PC-9 (cell line): Measurements from ENCODE around the gene WDR44. TPM values are rescaled to one million over a fixed set of nuclear protein-coding genes. Genes with fewer than 3 reads are reported as not detected.

Experiments
- BruUV-seq: library from RNA; stranded (reverse); fragments of 400-500 nt; replicated peaks from 2 replicates; lab custom pipeline; 2021; lab: Mats Ljungman, UMichigan
- CTCF ChIA-PET: fragments of 300-600 bp; sonication (Branson Sonifier 250); formaldehyde crosslinking; loops from one replicate; lab custom pipeline; 2022; ENCODE audit warnings: antibody characterized with exemption; lab: Charles Lee
- POLR2A ChIA-PET: fragments of 300-600 bp; sonication (Branson Sonifier 250); formaldehyde crosslinking; loops from one replicate; lab custom pipeline; 2022; ENCODE audit warnings: antibody characterized with exemption; ENCODE audit not compliant: unreplicated experiment; lab: Charles Lee
- DNase-seq, 2 experiments: peaks; one replicate each; pipeline versions ENCODE4 v3.0.0 to v3.0.0-alpha.2; 2015 to 2022; ENCODE audit warnings: mixed read lengths in 1 of 2
- H2AFZ ChIP-seq: fragments of 200-600 bp; sonication (generic); 2 replicates; pipeline ENCODE4 v1.8.1; 2017; ENCODE audit warnings: antibody characterized with exemption
- H3F3A ChIP-seq: fragments of 200-600 bp; sonication (generic); 2 replicates; pipeline ENCODE4 v1.8.1; 2017; ENCODE audit warnings: antibody characterized with exemption, mild to moderate bottlenecking, low read depth; ENCODE audit not compliant: insufficient read depth
- H3K27ac ChIP-seq: fragments of 200-600 bp; sonication (generic); 2 replicates; pipeline ENCODE4 v1.6.1; 2016; ENCODE audit warnings: mixed run types
- H3K27me3 ChIP-seq: fragments of 200-600 bp; sonication (generic); 2 replicates; pipeline ENCODE4 v1.6.1; 2016; ENCODE audit warnings: low read depth, mixed run types; ENCODE audit not compliant: insufficient read depth
- H3K36me3 ChIP-seq: fragments of 200-600 bp; sonication (generic); 2 replicates; pipeline ENCODE4 v1.6.1; 2016; ENCODE audit warnings: low read depth, mixed run types
- H3K4me1 ChIP-seq: fragments of 200-600 bp; sonication (generic); replicated peaks from 2 replicates; pipeline ENCODE4 v1.6.1; 2016; ENCODE audit warnings: mixed run types; ENCODE audit not compliant: insufficient read depth
- H3K4me2 ChIP-seq: fragments of 200-600 bp; sonication (generic); 2 replicates; pipeline ENCODE4 v1.6.1; 2017; ENCODE audit warnings: mixed run types
- H3K4me3 ChIP-seq: fragments of 200-600 bp; sonication (generic); 2 replicates; pipeline ENCODE4 v1.6.1; 2016; ENCODE audit warnings: mixed run types
- H3K79me2 ChIP-seq: fragments of 200-600 bp; sonication (generic); 2 replicates; pipeline ENCODE4 v1.6.1; 2017; ENCODE audit warnings: low read depth, mixed run types
- H3K9me2 ChIP-seq: fragments of 200-600 bp; sonication (generic); 2 replicates; pipeline ENCODE4 v1.8.1; 2017; ENCODE audit warnings: mild to moderate bottlenecking; ENCODE audit not compliant: insufficient read depth
- H3K9me3 ChIP-seq: fragments of 200-600 bp; sonication (generic); 2 replicates; pipeline ENCODE4 v1.8.1; 2016; ENCODE audit warnings: low read depth; ENCODE audit not compliant: insufficient read depth
- H4K20me1 ChIP-seq: fragments of 200-600 bp; sonication (generic); 2 replicates; pipeline ENCODE4 v1.8.1; 2017; ENCODE audit not compliant: insufficient read depth
- CTCF ChIP-seq: fragments of 200-600 bp; sonication (generic); conservative IDR thresholded peaks from 2 replicates; pipeline ENCODE4 v1.6.1; 2017; ENCODE audit warnings: mixed run types, antibody characterized with exemption, mild to moderate bottlenecking, moderate library complexity
- EZH2 ChIP-seq: fragments of 200-600 bp; sonication (generic); IDR thresholded peaks from 2 replicates; pipeline ENCODE4 v1.8.0; 2017; ENCODE audit warnings: antibody characterized with exemption, low read depth
- intact Hi-C: fragments of 100-400 bp; cut with micrococcal nuclease; formaldehyde crosslinking; loops from one replicate; pipeline ENCODE4 v1.10.0; 2022; ENCODE audit not compliant: unreplicated experiment
- total RNA-seq: library from RNA; stranded (reverse); gene quantifications from 2 replicates; pipeline ENCODE4 v1.2.3, GENCODE V29; 2021

WDR44 gene
- total RNA-seq, 1 experiment from 2014 or later: 30.9 TPM

- no peaks in the 10 kb centered on the region for H3K79me2 ChIP-seq
- ChIA-PET CTCF (interaction anchor here (0.6 kb wide), 4 partner anchors 34 to 1399 kb away, joined by 3 to 10 read pairs (median 4); no protein-coding TSS in a partner anchor), POLR2A (interaction anchor here (0.6 kb wide), 1 partner anchor 19 kb away, joined by 11 read pairs; no protein-coding TSS in a partner anchor)
- H3K27me3 ChIP-seq: no peaks in the 10 kb centered on the region
- H3K9me2 ChIP-seq: no peaks in the 10 kb centered on the region
- no peaks in the 10 kb centered on the region for H4K20me1 ChIP-seq
- H3K4me2 ChIP-seq: peak within 1 kb of the TSS; percentile 90
- H3K27ac ChIP-seq: no peak within 1 kb of the TSS
- BruUV-seq: no TSS peak
- H3K9me3 ChIP-seq: no peaks in the 10 kb centered on the region
- peak; percentile 52 to 80 for DNase-seq
- TF ChIP-seq EZH2 (no peak), CTCF (no peak)
- H3F3A ChIP-seq: 0 out of 2 replicates have a peak, but pooled peaks cover 7% of the 10 kb centered on the region
- H3K4me3 ChIP-seq: peak within 1 kb of the TSS; percentile 76
- H3K36me3 ChIP-seq: no peaks in the 10 kb centered on the region
- intact Hi-C loops: loop anchor here (5.0 kb wide), 1 partner anchor 42 kb away; no protein-coding TSS in a partner anchor
- H3K4me1 ChIP-seq: peaks cover 14% of the 10 kb centered on the region
- peak within 1 kb of the TSS; percentile 96 for H2AFZ ChIP-seq
Observed at GRCh38 chrX:118495061-118495921, 149.4 kb downstream of the WDR44 start, which contains the start of gene DOCK11. Gene DOCK11 (plus strand): TSS chrX:118495815. CDS start chrX:118495972, 157 bp downstream.

DNA sequence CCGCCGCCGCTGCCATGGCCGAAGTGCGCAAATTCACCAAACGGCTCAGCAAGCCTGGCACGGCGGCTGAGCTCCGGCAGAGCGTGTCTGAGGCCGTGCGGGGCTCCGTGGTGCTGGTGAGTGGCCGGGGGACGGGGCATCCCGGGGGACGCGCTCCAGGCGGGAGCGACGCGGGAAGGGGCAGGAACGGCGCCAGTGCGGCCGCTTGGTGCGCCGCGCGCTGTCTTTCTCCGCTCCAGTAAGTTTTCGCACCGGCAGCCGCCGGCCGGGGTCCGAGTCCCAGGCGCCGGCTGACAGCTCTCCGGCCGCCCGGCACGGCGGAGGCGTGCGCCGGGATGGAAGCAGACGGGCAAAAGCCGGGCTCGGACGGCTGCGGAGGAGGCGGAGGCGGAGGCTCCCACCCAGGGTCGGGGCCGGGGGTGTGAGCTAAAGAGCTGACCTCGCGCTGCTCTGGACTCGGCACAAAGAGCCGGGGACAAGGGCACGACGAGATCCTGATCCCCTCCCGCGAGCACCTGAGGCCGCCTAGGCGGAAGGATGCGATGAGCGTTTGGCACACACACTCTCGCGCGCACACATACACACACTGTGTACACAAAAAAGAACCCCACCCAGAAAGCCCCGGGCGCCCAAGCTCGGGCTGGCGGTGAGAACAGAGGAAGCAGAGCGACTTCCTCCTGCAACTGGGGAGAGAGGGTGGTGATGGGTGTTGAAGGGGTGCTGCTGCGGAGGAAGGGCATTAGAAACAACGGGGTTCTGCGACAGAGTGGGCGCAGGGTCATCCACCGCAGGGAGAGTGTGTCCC is 150.3 kb downstream of the WDR44 start:
- H2AFZ ChIP-seq: peak overlapping the region; percentile 96
- H3K36me3 ChIP-seq: no peaks in the 10 kb centered on the region
- no peaks in the 10 kb centered on the region for H3K9me3 ChIP-seq
- CTCF ChIA-PET: interaction anchor here (0.6 kb wide), 3 partner anchors 35 to 559 kb away, joined by 3 to 5 read pairs (median 3); no protein-coding TSS in a partner anchor
- peaks cover 14% of the 10 kb centered on the region for H3K4me1 ChIP-seq
- peak; percentile 45 to 52 for DNase-seq
- TF ChIP-seq EZH2 (no peak), CTCF (no peak)
- H3K9me2 ChIP-seq: no peaks in the 10 kb centered on the region
- no peaks in the 10 kb centered on the region for H3K79me2 ChIP-seq
- POLR2A ChIA-PET: interaction anchor here (0.6 to 0.7 kb wide), 2 partner anchors 32 to 424 kb away, joined by 3 to 4 read pairs; no protein-coding TSS in a partner anchor
- peak overlapping the region; percentile 90 for H3K4me2 ChIP-seq
- no TSS peak for BruUV-seq
- H4K20me1 ChIP-seq: no peaks in the 10 kb centered on the region
- H3K27ac ChIP-seq: no peak overlapping the region
- H3F3A ChIP-seq: 0 out of 2 replicates have a peak, but pooled peaks cover 7% of the 10 kb centered on the region
- peak overlapping the region; percentile 76 for H3K4me3 ChIP-seq
- no peaks in the 10 kb centered on the region for H3K27me3 ChIP-seq
- intact Hi-C loops: loop anchor here (5.0 kb wide), 1 partner anchor 41 kb away; no protein-coding TSS in a partner anchor

GRCh38 chrX:118496763-118497079 is 150.8 kb downstream of the WDR44 start:
- TF ChIP-seq CTCF (no peak), EZH2 (no peak)
- H3K4me3 ChIP-seq: peak overlapping the region; percentile 76
- H3K27ac ChIP-seq: no peak overlapping the region
- no TSS peak for BruUV-seq
- no peaks in the 10 kb centered on the region for H3K27me3 ChIP-seq
- no peaks in the 10 kb centered on the region for H3K36me3 ChIP-seq
- no peaks in the 10 kb centered on the region for H3K79me2 ChIP-seq
- ChIA-PET CTCF (interaction anchor here (0.6 kb wide), 1 partner anchor 559 kb away, joined by 5 read pairs; no protein-coding TSS in a partner anchor), POLR2A (interaction anchor here (0.7 kb wide), 1 partner anchor 423 kb away, joined by 3 read pairs; no protein-coding TSS in a partner anchor)
- 0 out of 2 replicates have a peak, but pooled peaks cover 7% of the 10 kb centered on the region for H3F3A ChIP-seq
- H3K4me1 ChIP-seq: peaks cover 14% of the 10 kb centered on the region
- H3K4me2 ChIP-seq: peak overlapping the region; percentile 90
- intact Hi-C loops: loop anchor here (5.0 kb wide), 1 partner anchor 41 kb away; no protein-coding TSS in a partner anchor
- no peaks in the 10 kb centered on the region for H3K9me2 ChIP-seq
- H2AFZ ChIP-seq: peak overlapping the region; percentile 96
- H3K9me3 ChIP-seq: no peaks in the 10 kb centered on the region
- no peak for DNase-seq
- H4K20me1 ChIP-seq: no peaks in the 10 kb centered on the region
